Measurements from ENCODE around the gene PCDHA6. TPM values are rescaled to one million over a fixed set of nuclear protein-coding genes. Genes with fewer than 3 reads are reported as not detected.
"Not testable (repeated sequence)": the region's sequence is repeated elsewhere in the genome, so short reads cannot be mapped to it uniquely, and the experiment has no call there.

Gene PCDHA6
- total RNA-seq, 1 experiment from 2014 or later: not detected

- H3K9ac ChIP-seq (ENCODE audit: low read length); H3K36me3 ChIP-seq (ENCODE audit: control insufficient read depth in 1 of 2, insufficient read depth in 2 of 2, low read length in 2 of 2); H3K4me1 ChIP-seq (ENCODE audit: control insufficient read depth in 1 of 2, insufficient read depth in 2 of 2, low read length in 2 of 2); H3K27me3 ChIP-seq (ENCODE audit: insufficient read depth, low read length); H2AFZ ChIP-seq (ENCODE audit: low read depth, low read length, poor library complexity, severe bottlenecking); BruUV-seq (replicated peaks); H3K9me2 ChIP-seq (ENCODE audit: insufficient read depth); intact Hi-C loops (cut with micrococcal nuclease); H4K20me1 ChIP-seq (ENCODE audit: insufficient read depth); H3K9me3 ChIP-seq (ENCODE audit: control insufficient read depth in 1 of 2, insufficient read depth in 1 of 2, low read depth in 1 of 2, low read length in 2 of 2); ATAC-seq; RAD21 ChIA-PET (ENCODE audit: low non-redundant PET in 1 of 2, low total read pairs in 2 of 2, uncharacterized antibody in 2 of 2, unreplicated experiment in 2 of 2); H3K27ac ChIP-seq (ENCODE audit: low read depth, low read length); H3K4me3 ChIP-seq (replicated peaks in 1 of 2; ENCODE audit: low read depth in 1 of 2, low read length in 2 of 2); H3K79me2 ChIP-seq (ENCODE audit: insufficient read depth, low read length); POLR2A ChIA-PET; H3K4me2 ChIP-seq (ENCODE audit: low read length); DNase-seq (ENCODE audit: low read depth, low spot score): not testable (repeated sequence)
- CTCF ChIA-PET: interaction anchor here (1.3 kb wide), 1 partner anchor 164 kb away, joined by 13 read pairs; no protein-coding TSS in a partner anchor
- TF ChIP-seq REST (IDR thresholded peaks at IDR 0.05; ENCODE audit: low read depth): peak; percentile 16; the same call in 1 of the 2 replicates
Observed at GRCh38 chr5:140876541-140877261, 48.9 kb downstream of the PCDHA6 start.

GRCh38 chr5:140877262-140877581, 49.5 kb downstream of the PCDHA6 start:
- Histone ChIP-seq H2AFZ (ENCODE audit: low read depth, low read length, poor library complexity, severe bottlenecking) (no peak overlapping the region), H3K36me3 (ENCODE audit: control insufficient read depth in 1 of 2, insufficient read depth in 2 of 2, low read length in 2 of 2) (no peaks in the 10 kb centered on the region), H3K4me3 (replicated peaks in 1 of 2; ENCODE audit: low read depth in 1 of 2, low read length in 2 of 2) (no peak overlapping the region), H3K4me2 (ENCODE audit: low read length) (no peak overlapping the region), H4K20me1 (ENCODE audit: insufficient read depth) (no peaks in the 10 kb centered on the region), H3K79me2 (ENCODE audit: insufficient read depth, low read length) (no peaks in the 10 kb centered on the region), H3K9ac (ENCODE audit: low read length) (no peak overlapping the region), H3K27ac (ENCODE audit: low read depth, low read length) (no peak overlapping the region), H3K9me2 (ENCODE audit: insufficient read depth) (no peaks in the 10 kb centered on the region; the same call in 1 of the 2 replicates), H3K27me3 (ENCODE audit: insufficient read depth, low read length) (no peaks in the 10 kb centered on the region), H3K4me1 (ENCODE audit: control insufficient read depth in 1 of 2, insufficient read depth in 2 of 2, low read length in 2 of 2) (no peaks in the 10 kb centered on the region), H3K9me3 (ENCODE audit: control insufficient read depth in 1 of 2, insufficient read depth in 1 of 2, low read depth in 1 of 2, low read length in 2 of 2) (no peaks in the 10 kb centered on the region)
- ChIA-PET POLR2A (no interaction called here), RAD21 (ENCODE audit: low non-redundant PET in 1 of 2, low total read pairs in 2 of 2, uncharacterized antibody in 2 of 2, unreplicated experiment in 2 of 2) (no interaction called here), CTCF (no interaction called here)
- ATAC-seq (no peak), DNase-seq (ENCODE audit: low read depth, low spot score) (no peak)
- TF ChIP-seq POLR2AphosphoS5 (IDR thresholded peaks at IDR 0.05; ENCODE audit: low read depth, low read length) (no peak), SIN3A (IDR thresholded peaks at IDR 0.05; ENCODE audit: low read depth) (no peak), JUND (IDR thresholded peaks at IDR 0.05) (no peak), ELF1 (IDR thresholded peaks at IDR 0.05; ENCODE audit: borderline replicate concordance, low read depth) (no peak), SRF (IDR thresholded peaks at IDR 0.05; ENCODE audit: low read depth) (no peak), TCF7L2 (IDR thresholded peaks at IDR 0.05; ENCODE audit: borderline replicate concordance, extremely low read depth, insufficient read depth, insufficient read length) (no peak), EGR1 (IDR thresholded peaks at IDR 0.05; ENCODE audit: low read depth) (no peak)
- BruUV-seq (replicated peaks): no TSS peak
- intact Hi-C loops (cut with micrococcal nuclease): no loop called here
